LNCaP clone FGC (cell line): ENCODE results near the gene ZNF814.
"Not testable (repeated sequence)": the region's sequence is repeated elsewhere in the genome, so short reads cannot be mapped to it uniquely, and the experiment has no call there.

ENCODE experiments used
- DNase-seq: peaks from one replicate; pipeline ENCODE4 v3.0.0-alpha.2; 2011; ENCODE audit warnings: low read depth
- H3K4me3 ChIP-seq: 2 replicates; pipeline ENCODE4 v1.5.1; 2011; ENCODE audit warnings: mild to moderate bottlenecking, low read depth, low read length, control low read depth
- TF ChIP-seq, protein P1 (sequence below): IDR thresholded peaks from 2 replicates; pipeline ENCODE4 v1.5.1; 2012; ENCODE audit warnings: mild to moderate bottlenecking; ENCODE audit not compliant: control insufficient read depth, insufficient read depth; ENCODE audit errors: extremely low read depth

Gene ZNF814

DNA sequence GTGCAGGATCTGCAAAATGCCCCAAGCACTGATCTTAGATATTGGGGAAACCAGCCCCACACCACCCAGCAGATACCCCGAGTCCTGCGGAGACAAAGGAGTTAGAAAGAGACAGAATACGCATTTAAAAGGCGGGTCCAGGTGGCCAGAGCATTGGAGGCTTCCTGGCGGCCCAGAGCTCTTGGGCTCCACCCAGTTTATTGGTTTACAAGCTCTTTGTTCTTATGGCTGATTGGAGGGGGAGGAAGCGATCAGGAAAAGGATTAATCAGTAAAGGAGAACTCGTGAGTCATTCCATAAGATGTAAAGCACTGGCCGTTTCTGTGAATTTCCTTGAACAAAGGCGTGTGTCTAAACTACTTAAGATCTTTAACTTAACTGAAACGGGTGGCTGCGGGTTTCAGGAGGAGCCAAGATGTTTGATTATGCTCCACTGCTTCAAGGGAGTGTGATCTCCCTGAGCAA is 38.3 kb downstream of the ZNF814 start:
- DNase-seq: peak; percentile 76
- H3K4me3 ChIP-seq: peak overlapping the region; percentile 83
- TF ChIP-seq, protein P1, sequence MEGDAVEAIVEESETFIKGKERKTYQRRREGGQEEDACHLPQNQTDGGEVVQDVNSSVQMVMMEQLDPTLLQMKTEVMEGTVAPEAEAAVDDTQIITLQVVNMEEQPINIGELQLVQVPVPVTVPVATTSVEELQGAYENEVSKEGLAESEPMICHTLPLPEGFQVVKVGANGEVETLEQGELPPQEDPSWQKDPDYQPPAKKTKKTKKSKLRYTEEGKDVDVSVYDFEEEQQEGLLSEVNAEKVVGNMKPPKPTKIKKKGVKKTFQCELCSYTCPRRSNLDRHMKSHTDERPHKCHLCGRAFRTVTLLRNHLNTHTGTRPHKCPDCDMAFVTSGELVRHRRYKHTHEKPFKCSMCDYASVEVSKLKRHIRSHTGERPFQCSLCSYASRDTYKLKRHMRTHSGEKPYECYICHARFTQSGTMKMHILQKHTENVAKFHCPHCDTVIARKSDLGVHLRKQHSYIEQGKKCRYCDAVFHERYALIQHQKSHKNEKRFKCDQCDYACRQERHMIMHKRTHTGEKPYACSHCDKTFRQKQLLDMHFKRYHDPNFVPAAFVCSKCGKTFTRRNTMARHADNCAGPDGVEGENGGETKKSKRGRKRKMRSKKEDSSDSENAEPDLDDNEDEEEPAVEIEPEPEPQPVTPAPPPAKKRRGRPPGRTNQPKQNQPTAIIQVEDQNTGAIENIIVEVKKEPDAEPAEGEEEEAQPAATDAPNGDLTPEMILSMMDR: no peak

DNA sequence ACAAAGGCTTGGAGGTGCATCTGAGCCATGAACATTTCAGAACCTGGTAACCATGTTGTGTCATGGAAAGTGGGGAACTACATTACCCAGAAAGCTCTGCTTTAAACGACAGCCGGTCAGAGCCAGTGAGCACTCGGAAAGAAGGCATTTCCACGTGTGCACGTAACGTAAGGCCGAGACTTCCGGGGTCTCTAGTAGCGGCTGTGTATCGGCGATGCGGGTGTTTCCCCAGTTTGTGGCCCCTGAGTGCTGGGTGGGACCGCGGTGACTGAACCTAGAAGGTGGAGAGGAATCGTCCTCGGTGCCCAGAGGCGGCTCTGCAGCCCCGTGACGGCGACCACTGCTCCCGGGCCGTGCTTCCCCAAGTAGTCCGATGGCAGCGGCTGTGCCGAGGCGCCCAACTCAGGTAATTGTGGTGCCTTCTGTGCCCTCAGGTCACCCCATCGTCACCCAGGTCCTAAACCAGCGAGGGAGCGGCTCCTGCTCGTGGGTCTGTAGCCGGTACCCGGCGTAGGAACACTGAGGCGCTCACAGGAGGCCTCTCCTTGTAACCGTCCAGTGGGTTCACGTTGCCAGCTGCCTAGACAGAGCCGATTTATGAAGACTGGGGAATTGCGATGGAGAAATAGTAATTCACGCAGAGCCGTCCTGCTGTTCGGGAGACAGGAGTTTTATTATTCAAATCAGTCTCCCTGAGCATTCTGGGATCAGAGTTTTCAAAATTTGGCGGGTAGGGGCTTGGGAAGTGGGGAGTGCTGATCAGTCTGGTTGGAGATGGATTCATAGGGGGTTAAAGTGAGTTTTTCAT is 39.0 kb downstream of the ZNF814 start, which contains the start of gene ZNF587:
Gene ZNF587 (plus strand): TSS at position 194 of the 808 bp plus-strand sequence. CDS start 180 bp downstream, at position 374.
- DNase-seq: peak; percentile 67
- peak within 1 kb of the TSS; percentile 83 for H3K4me3 ChIP-seq

DNA sequence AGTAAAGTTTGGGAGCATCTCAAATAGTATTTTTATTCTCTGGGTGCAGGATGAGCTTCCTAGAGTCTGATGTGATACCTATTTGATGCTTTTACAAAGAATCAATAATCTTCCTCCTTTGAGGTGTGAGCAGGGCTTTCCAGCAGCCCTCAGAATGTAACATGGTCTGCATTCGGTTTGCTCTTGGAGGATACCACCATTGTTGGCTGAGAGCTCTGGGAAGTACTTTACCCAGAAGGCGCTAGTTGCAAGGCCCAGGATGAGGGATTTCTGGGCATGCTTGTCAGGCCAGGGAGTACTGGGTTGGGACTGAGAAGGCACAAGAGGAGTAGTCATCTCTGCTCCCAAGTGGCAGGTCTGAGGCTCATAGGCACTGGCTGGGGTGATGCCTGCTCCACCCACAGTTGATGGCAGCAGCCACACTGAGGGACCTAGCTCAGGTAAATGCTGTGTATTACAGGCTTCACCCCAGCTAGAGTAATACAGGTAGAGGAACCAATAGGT is 39.6 kb downstream of the ZNF814 start:
- H3K4me3 ChIP-seq: peak overlapping the region; percentile 83
- DNase-seq: not testable (repeated sequence)

DNA sequence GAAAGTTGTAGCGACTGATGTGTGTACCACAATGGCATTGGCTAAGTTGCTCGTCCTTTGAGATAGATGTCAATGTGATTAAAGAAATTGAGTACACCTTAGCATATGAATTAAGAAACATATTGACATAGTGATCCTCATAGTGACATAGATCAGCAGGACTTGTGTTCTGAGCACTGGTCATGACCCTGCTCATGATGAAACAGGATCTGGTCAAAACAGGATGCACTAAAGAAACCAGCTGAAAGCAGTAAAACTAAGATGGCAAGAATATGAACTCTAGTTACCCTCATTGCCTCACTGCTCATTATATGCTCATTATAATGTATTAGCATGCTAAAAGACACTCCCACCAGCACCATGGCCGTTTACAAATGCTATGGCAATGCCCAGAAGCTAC is 41.7 kb downstream of the ZNF814 start:
- DNase-seq, H3K4me3 ChIP-seq: not testable (repeated sequence)

DNA sequence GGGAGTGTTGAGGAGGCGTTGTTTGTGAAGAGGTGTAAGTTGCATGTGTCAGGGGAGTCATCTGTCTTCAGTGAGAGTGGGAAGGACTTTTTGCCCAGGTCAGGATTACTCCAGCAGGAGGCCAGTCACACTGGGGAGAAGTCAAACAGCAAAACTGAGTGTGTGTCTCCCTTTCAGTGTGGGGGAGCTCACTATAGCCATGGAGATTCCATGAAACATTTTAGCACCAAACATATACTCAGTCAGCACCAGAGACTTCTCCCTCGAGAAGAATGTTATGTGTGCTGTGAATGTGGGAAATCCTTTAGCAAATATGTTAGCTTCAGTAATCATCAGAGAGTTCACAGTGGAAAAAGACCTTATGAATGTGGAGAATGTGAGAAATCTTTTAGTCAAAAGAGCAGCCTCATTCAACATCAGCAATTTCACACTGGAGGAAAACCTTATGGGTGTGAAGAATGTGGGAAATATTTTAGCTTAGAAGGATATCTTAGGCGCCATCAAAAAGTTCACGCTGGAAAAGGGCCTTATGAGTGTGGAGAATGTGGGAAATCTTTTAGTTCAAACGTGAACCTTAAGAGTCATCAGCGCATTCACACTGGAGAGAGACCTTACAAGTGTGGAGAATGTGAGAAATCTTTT is 47.6 kb downstream of the ZNF814 start:
- H3K4me3 ChIP-seq: no peak overlapping the region
- no peak for DNase-seq
- TF ChIP-seq, protein P1: no peak

DNA sequence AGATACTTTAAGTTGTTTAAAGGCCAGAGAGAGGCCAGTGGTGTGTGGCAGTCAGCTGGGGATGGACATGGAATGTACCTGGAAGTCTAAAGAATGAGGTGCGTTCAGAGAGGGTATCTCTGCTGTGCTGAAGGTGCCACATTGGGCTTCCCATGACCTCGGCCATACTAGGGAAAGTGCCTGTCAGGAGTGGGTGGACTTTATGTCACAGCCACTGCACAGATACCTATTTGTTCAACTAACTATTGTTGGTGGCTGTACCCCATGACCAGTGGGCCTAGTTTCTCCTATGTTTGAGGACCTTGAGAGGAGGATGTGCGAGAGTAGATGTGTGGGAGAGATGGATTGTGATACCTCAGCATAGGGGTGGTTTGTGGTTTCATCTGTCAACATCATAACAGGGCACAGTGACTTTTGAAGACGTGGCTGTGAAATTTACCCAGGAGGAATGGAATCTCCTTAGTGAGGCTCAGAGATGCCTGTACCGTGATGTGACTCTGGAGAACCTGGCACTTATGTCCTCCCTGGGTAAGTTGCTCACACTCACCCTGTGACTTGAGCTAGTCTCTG is 50.1 kb downstream of the ZNF814 start:
- DNase-seq, H3K4me3 ChIP-seq: not testable (repeated sequence)

DNA sequence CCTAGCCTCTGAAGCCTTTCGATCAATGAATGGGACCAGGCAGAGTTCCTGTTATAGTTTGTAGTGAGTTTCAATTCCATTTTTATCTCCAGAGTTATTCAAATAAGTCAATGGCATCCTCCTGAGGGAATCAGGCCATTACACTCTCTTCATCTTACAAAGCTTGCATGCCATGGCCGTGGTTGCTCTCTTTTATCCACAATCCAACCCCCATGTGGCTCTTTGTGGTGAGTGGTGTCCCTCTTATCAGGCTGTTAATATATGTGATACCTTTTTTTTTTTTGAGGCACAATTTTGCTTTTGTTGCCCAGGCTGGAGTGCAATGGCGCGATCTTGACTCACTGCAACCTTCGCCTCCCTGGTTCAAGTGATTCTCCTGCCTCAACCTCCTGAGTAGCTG is 51.8 kb downstream of the ZNF814 start:
- H3K4me3 ChIP-seq, DNase-seq: not testable (repeated sequence)

DNA sequence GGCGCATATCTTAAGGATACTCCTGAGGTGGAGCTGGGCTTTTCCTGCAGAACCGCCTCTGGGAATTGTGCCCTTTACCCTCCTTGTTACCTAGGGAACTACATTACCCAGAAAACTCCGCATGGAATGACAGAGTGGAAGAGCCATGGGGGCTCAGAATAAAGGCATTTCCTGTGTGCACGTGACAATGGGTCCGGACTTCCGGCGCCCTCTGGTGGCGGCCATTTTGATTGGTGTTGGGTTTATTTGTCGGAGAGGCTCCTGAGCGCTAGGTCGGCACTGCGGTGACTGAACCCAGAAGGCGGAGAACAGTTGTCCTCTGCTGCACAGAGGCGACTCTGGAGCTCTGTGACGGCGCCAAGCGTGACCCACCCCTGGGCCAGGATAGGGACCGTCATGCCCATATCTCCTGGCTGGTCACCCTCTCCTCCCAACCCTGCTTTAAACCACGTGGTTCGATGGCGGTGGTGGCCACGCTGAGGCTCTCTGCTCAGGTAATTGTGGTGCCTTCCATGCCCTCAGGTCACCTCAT is 58.7 kb downstream of the ZNF814 start, which contains the start of gene ZNF587B:
Gene ZNF587B (plus strand): TSS at position 229 of the 532 bp plus-strand sequence. CDS start 230 bp downstream, at position 459.
- no peak for DNase-seq
- no peak within 1 kb of the TSS for H3K4me3 ChIP-seq
- TF ChIP-seq, protein P1: peak; percentile 31; the same call in 1 of the 2 replicates

DNA sequence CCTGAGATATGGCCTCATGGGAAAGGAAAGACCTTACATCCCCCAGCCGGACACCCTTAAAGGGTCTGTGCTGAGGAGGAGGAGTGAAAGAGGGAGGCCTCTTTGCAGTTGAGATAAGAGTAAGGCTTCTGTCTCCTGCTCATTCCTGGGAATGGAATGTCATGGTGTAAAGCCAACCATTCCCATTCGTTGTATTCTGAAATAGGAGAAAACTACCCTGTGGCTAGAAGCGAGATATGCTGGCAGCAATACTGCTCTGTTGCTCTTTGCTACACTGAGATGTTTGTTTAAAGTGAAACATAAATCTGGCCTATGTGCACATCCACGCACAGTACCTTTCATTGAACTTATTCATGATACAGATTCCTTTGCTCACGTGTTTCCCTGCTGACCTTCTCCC is 59.5 kb downstream of the ZNF814 start:
- no peak overlapping the region for H3K4me3 ChIP-seq
- TF ChIP-seq, protein P1: no peak
- no peak for DNase-seq
